ENCODE results near the gene TPBG.
A peak's percentile ranks its signal among the peaks of the same experiment; 100 is the strongest.

Gene TPBG, protein sequence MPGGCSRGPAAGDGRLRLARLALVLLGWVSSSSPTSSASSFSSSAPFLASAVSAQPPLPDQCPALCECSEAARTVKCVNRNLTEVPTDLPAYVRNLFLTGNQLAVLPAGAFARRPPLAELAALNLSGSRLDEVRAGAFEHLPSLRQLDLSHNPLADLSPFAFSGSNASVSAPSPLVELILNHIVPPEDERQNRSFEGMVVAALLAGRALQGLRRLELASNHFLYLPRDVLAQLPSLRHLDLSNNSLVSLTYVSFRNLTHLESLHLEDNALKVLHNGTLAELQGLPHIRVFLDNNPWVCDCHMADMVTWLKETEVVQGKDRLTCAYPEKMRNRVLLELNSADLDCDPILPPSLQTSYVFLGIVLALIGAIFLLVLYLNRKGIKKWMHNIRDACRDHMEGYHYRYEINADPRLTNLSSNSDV

DNA sequence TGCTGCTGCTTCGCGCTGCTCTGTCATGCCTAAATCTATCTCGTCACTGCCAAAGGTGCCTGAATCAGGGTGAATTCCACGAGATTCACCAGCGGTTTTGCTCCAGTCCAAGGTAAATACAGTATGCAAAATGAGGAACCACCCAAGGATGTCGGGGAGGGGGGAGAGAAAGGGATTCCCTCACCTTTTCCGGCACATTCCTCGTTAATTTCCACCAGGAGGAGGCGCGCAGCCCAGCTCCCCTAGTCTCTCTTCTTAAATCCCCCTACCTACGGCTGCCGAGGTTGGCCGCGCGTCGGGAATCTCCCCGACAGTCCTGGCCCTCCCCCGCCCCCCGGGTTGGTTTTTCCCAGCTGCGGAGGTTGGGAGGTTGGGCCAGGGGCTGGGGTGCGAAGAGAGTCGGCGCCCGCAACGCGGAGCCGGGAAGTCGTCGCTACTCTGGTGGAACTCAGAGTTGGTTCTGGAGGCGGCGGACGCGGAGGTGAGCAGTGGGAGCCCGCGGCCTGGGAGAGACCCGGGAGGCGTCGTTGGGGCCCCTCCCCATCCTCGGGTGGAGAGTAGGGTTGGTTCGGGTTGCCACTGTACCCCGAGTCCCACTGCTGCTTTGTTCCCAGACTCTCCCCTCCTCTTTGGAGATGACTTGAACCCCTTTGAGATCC is at the start of gene TPBG:
Gene TPBG (plus strand): TSS at position 390 of the 659 bp plus-strand sequence. CDS start 1,145 bp downstream, outside the sequence.
- peak; percentile 43 for DNase-seq (ENCODE audit: extremely low read depth, low read depth)
- peak within 1 kb of the TSS; percentile 93 for H3K4me3 ChIP-seq (replicated peaks; ENCODE audit: low read depth, low read length)
- TF ChIP-seq, protein P1, sequence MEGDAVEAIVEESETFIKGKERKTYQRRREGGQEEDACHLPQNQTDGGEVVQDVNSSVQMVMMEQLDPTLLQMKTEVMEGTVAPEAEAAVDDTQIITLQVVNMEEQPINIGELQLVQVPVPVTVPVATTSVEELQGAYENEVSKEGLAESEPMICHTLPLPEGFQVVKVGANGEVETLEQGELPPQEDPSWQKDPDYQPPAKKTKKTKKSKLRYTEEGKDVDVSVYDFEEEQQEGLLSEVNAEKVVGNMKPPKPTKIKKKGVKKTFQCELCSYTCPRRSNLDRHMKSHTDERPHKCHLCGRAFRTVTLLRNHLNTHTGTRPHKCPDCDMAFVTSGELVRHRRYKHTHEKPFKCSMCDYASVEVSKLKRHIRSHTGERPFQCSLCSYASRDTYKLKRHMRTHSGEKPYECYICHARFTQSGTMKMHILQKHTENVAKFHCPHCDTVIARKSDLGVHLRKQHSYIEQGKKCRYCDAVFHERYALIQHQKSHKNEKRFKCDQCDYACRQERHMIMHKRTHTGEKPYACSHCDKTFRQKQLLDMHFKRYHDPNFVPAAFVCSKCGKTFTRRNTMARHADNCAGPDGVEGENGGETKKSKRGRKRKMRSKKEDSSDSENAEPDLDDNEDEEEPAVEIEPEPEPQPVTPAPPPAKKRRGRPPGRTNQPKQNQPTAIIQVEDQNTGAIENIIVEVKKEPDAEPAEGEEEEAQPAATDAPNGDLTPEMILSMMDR (IDR thresholded peaks at IDR 0.05; ENCODE audit: low read depth, low read length, missing control alignments), result peak; percentile 38

DNA sequence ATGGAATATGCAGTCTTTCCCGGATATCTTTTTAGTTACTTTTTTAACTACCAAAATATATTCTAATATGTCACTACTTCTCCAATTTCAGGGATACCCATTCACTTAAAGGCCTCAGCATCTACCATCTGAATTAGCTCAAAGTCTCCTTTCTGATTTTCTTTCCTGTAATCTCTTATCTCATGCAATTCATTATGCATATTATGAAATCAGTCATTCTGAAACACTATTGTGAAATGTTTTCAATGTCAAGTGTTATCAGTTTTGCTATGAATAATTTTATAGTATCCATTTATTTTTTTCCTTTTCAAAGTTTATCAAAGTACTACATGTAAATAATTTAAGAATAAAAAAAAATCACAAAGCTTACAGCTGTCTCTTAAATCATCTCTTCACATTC is 41.2 kb upstream of the TPBG start:
- TF ChIP-seq, protein P1 (IDR thresholded peaks at IDR 0.05; ENCODE audit: low read depth, low read length, missing control alignments), result no peak
- no peak overlapping the region for H3K4me3 ChIP-seq (replicated peaks; ENCODE audit: low read depth, low read length)
- no peak for DNase-seq (ENCODE audit: extremely low read depth, low read depth)

DNA sequence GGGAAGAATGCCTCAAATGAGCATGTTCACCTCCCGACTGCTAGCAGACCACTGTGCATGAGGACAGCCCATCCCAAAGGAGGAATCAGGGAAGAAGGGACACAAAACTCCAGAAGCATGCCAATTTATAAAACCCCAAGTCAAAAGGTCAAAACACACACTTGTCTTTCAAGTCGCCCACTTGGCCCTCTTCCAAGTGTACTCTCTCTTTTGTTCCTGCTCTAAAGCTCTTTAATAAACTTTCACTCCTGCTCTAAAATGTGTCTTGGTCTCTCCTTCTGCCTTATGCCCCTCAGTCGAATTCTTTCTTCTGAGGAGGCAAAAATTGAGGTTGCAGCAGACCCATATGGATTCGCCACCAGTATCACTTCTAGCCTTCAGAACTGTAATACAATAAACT is 33.9 kb upstream of the TPBG start:
- TF ChIP-seq, protein P1 (IDR thresholded peaks at IDR 0.05; ENCODE audit: low read depth, low read length, missing control alignments), result no peak
- no peak for DNase-seq (ENCODE audit: extremely low read depth, low read depth)
- H3K4me3 ChIP-seq (replicated peaks; ENCODE audit: low read depth, low read length), result no peak overlapping the region

DNA sequence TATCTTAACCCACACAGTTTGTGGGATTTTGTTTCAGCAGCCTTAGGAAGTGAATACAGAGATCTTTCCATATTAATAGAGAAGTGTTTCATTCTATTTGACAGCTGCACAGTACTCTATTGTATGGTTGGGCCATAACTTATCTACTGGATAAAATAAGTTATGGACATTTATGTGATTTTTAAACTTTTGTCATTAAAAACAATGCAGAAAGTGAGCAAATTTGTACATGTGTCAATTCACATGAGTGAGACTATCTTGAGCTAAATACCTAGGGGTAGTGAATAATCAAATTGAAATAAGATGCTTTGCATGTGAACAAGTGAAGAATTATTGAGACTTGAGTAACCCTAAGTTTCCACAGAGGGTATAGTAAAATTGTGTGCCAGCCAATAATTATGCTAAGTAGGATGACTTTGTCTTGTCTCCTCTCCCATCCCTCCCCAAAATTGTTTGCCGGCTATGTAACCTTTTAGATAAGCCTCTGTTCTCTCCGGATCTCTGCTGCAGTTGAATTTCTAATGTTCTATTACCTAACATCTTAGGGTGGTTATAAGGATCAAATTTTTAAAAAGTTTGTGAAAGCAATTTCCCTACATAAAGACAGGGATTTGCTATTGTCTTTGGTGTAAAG is 33.3 kb upstream of the TPBG start:
- TF ChIP-seq, protein P1 (IDR thresholded peaks at IDR 0.05; ENCODE audit: low read depth, low read length, missing control alignments), result no peak

DNA sequence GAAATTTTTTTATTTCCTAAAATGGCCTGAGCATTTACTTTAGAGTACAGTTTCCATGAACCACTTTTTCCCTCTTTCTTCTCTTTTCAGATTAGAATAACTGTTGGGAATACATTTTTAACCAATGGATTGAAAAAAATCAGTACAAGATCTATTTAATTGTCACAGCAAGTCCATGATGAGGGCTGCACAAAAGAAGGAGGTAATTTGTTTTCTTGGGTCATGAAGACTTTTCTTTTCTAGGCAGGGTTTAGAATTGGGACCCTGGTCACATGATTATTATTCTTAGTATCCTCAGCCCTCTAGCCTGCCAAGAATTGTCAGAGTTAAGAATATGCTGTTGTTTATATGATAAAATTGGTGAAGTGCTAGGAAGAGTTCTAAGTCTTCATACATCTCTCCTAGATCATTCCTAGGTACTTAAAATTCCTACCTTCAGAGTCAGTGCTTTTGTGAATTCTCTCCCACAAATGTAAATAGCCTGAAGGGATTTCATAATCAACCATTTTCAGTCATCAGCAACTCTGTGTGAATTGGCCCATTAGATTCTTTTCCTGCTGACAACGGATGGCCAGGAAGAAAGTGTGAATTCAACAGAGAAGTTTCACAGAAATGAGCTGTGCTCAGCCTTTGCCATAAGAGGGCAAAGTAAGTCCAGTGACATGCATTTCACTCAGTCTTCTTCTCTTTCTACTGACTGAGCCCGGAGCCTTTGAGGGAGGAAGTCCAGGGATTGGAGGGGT is 32.4 kb upstream of the TPBG start:
- no peak overlapping the region for H3K4me3 ChIP-seq (replicated peaks; ENCODE audit: low read depth, low read length)
- DNase-seq (ENCODE audit: extremely low read depth, low read depth), result peak; percentile 5
- TF ChIP-seq, protein P1 (IDR thresholded peaks at IDR 0.05; ENCODE audit: low read depth, low read length, missing control alignments), result peak; percentile 8

More for the DNA sequence above, 33.3 kb upstream of the TPBG start:
- no peak overlapping the region for H3K4me3 ChIP-seq (replicated peaks; ENCODE audit: low read depth, low read length)
- no peak for DNase-seq (ENCODE audit: extremely low read depth, low read depth)

DNA sequence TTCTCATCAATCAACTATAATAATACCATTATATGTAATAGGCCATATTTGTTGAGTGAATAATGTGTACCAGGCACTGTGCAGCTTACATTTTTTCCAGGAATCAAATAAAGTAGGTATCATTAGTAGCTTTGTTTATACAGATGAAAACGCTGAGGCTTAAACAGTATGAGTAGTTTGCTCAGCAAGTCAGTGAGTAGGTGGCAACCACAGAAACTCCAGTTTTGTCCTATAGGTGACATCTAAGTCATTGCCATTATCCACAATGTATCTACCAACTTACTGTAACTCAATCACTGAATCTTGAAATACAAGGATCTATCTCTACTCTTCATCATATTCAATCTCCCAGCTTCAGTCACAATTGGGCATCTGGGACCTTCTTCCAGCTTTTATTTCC is 29.8 kb upstream of the TPBG start:
- DNase-seq (ENCODE audit: extremely low read depth, low read depth), result no peak
- TF ChIP-seq, protein P1 (IDR thresholded peaks at IDR 0.05; ENCODE audit: low read depth, low read length, missing control alignments), result no peak
- no peak overlapping the region for H3K4me3 ChIP-seq (replicated peaks; ENCODE audit: low read depth, low read length)
